ENCODE measurements around the gene THADA.
"Not testable (repeated sequence)": the region's sequence is repeated elsewhere in the genome, so short reads cannot be mapped to it uniquely, and the experiment has no call there.

THADA gene

DNA sequence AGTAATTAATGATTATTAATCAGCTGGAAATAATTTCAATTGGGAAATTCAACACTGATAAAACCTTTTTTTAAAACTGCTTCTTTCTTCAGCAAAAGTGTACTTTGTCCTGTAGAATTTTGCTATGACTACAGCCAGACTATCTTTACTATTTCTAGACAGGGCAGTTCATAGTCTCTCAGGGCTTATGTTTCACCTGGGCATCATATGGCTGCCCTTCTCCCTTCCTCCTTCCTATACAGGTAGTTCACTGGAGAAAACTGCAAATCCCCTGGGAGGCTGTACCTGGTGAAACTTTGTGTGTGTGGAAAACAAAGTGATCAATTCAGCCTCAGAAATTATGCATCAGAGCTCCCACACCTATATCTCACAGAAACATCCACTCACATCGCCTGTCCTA lies 38.6 kb downstream of the THADA start:
- Histone ChIP-seq H3K9me3 (ENCODE audit: control insufficient read depth, low read length) (no peaks in the 10 kb centered on the region), H3K27me3 (replicated peaks; ENCODE audit: control insufficient read depth, insufficient read depth, low read length) (no peaks in the 10 kb centered on the region), H3K4me1 (ENCODE audit: control insufficient read depth, insufficient read depth, low read length) (no peaks in the 10 kb centered on the region), H3K9ac (ENCODE audit: low read length) (no peak overlapping the region), H3K36me3 (ENCODE audit: control insufficient read depth, insufficient read depth, low read length, severe bottlenecking) (peaks cover 70% of the 10 kb centered on the region), H3K4me3 (ENCODE audit: low read length) (no peak overlapping the region)
- no peak for DNase-seq (ENCODE audit: low read depth)

DNA sequence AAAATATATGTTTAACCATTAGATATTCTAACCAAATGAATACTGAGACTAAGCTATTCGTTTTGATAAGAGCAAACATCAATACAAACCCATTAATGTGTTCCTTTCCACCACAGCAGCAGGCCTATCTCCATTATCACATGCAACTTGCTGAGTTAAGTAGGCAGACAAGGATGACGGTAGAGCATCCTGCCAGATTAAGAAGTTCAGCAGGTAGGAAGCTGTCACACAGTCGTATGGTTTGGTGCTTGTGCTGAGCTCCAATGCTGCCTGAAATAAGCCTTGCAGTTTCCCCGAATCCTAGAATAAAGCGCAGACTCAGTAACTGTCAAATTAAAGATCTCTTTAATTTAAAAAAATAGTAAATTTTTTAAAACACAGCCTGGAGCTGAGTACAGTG lies 39.6 kb downstream of the THADA start:
- no peaks in the 10 kb centered on the region for H3K9me3 ChIP-seq (ENCODE audit: control insufficient read depth, low read length)
- H3K27me3 ChIP-seq (replicated peaks; ENCODE audit: control insufficient read depth, insufficient read depth, low read length) = no peaks in the 10 kb centered on the region
- H3K4me1 ChIP-seq (ENCODE audit: control insufficient read depth, insufficient read depth, low read length) = no peaks in the 10 kb centered on the region
- DNase-seq (ENCODE audit: low read depth) = no peak
- H3K4me3 ChIP-seq (ENCODE audit: low read length) = no peak overlapping the region
- no peak overlapping the region for H3K9ac ChIP-seq (ENCODE audit: low read length)
- H3K36me3 ChIP-seq (ENCODE audit: control insufficient read depth, insufficient read depth, low read length, severe bottlenecking) = peaks cover 79% of the 10 kb centered on the region

DNA sequence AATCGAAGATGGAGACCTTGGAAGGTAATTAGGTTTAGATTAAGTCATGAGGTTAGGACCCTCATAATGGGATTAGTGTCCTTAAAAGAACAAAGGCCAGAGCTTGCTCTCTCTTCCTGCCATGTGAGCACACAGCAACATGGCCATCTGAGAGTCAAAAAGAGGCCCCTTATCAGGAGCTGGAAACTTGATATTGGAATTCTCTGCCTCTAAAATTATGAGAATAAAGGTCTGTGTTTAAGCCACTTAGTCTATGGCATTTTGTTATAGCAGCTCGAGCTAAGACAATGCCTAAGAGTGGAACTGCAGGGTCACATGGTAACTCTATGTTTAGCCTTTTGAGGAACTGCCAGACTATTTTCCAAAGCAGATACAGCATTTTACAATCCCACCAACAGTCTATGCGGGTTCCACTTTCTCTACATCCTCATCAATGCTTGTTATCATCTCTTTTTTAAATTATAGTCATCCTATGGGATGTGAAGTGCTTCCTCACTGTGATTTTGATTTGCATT lies 42.4 kb downstream of the THADA start:
- H3K4me3 ChIP-seq (ENCODE audit: low read length) = no peak overlapping the region
- no peaks in the 10 kb centered on the region for H3K9me3 ChIP-seq (ENCODE audit: control insufficient read depth, low read length)

DNA sequence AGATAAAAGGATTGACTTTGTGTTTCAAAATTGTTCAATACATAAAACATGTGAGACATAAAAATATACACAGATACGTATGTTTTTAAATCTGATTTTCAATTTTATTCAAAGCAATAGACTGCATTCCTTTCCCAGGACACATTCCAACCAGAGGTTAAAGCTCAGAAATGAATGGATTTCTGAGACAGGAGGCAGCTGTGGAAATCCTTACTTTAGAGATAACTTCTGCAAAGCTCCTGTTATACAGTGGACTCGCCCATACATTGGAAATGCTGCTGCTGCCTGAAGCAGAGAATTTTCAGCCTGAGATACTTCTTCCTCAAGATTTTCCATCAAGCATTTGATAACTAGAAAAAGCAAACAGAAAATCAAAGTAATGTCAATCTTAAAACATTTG lies 43.8 kb downstream of the THADA start:
- no peak for DNase-seq (ENCODE audit: low read depth)
- H3K4me3 ChIP-seq (ENCODE audit: low read length) = no peak overlapping the region
- no peaks in the 10 kb centered on the region for H3K9me3 ChIP-seq (ENCODE audit: control insufficient read depth, low read length)
- no peak overlapping the region for H3K9ac ChIP-seq (ENCODE audit: low read length)
- no peaks in the 10 kb centered on the region for H3K27me3 ChIP-seq (replicated peaks; ENCODE audit: control insufficient read depth, insufficient read depth, low read length)
- no peaks in the 10 kb centered on the region for H3K4me1 ChIP-seq (ENCODE audit: control insufficient read depth, insufficient read depth, low read length)
- H3K36me3 ChIP-seq (ENCODE audit: control insufficient read depth, insufficient read depth, low read length, severe bottlenecking) = peaks cover 73% of the 10 kb centered on the region

More for the DNA sequence above, 42.4 kb downstream of the THADA start:
- H3K27me3 ChIP-seq (replicated peaks; ENCODE audit: control insufficient read depth, insufficient read depth, low read length) = no peaks in the 10 kb centered on the region
- no peak for DNase-seq (ENCODE audit: low read depth)
- H3K36me3 ChIP-seq (ENCODE audit: control insufficient read depth, insufficient read depth, low read length, severe bottlenecking) = peaks cover 83% of the 10 kb centered on the region
- no peaks in the 10 kb centered on the region for H3K4me1 ChIP-seq (ENCODE audit: control insufficient read depth, insufficient read depth, low read length)
- H3K9ac ChIP-seq (ENCODE audit: low read length) = no peak overlapping the region

DNA sequence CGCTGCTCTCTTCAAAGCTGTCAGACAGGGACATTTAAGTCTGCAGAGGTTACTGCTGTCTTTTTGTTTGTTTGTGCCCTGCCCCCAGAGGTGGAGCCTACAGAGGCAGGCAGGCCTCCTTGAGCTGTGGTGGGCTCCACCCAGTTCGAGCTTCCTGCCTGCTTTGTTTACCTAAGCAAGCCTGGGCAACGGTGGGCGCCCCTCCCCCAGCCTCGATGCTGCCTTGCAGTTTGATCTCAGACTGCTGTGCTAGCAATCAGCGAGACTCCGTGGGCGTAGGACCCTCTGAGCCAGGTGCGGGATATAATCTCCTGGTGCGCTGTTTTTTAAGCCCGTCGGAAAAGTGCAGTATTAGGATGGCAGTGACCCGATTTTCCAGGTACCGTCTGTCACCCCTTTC lies 47.5 kb downstream of the THADA start:
- H3K9me3 ChIP-seq (ENCODE audit: control insufficient read depth, low read length); H3K4me3 ChIP-seq (ENCODE audit: low read length); DNase-seq (ENCODE audit: low read depth); H3K9ac ChIP-seq (ENCODE audit: low read length); H3K4me1 ChIP-seq (ENCODE audit: control insufficient read depth, insufficient read depth, low read length); H3K27me3 ChIP-seq (replicated peaks; ENCODE audit: control insufficient read depth, insufficient read depth, low read length): not testable (repeated sequence)
- H3K36me3 ChIP-seq (ENCODE audit: control insufficient read depth, insufficient read depth, low read length, severe bottlenecking) = peaks cover 40% of the 10 kb centered on the region

DNA sequence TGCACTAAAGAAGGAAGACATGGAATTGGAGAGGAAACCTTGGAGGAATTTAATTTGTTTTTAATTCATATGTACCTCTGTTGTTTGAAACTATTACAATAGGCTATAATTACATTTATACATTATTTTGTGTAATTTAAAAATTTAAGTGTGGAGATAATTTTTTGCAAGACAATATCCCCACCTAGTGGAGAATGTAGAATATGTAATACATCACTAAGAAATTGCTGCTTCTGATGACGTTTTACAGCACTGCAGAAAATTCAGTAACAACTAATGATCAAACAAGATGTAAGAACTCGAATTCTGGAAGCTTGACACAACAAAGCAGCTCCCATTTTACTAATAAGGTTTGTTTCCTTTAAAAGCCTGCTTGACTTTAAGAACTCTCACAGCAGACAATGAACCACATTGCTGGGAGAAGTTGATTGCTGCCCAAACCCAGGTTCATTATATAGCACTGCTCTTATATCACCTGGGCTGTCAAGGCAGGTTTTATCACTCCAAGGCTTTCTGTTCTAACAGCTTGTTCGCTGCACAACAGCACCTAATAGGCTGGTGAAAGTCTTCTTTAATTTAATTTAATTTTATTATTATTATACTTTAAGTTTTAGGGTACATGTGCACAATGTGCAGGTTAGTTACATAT lies 53.4 kb downstream of the THADA start:
- Histone ChIP-seq H3K9me3 (ENCODE audit: control insufficient read depth, low read length) (no peaks in the 10 kb centered on the region), H3K27me3 (replicated peaks; ENCODE audit: control insufficient read depth, insufficient read depth, low read length) (no peaks in the 10 kb centered on the region), H3K4me1 (ENCODE audit: control insufficient read depth, insufficient read depth, low read length) (peaks cover 40% of the 10 kb centered on the region), H3K4me3 (ENCODE audit: low read length) (no peak overlapping the region), H3K9ac (ENCODE audit: low read length) (peak overlapping the region; percentile 75), H3K36me3 (ENCODE audit: control insufficient read depth, insufficient read depth, low read length, severe bottlenecking) (peaks cover under 1% of the 10 kb centered on the region)
- peak; percentile 85 for DNase-seq (ENCODE audit: low read depth)

DNA sequence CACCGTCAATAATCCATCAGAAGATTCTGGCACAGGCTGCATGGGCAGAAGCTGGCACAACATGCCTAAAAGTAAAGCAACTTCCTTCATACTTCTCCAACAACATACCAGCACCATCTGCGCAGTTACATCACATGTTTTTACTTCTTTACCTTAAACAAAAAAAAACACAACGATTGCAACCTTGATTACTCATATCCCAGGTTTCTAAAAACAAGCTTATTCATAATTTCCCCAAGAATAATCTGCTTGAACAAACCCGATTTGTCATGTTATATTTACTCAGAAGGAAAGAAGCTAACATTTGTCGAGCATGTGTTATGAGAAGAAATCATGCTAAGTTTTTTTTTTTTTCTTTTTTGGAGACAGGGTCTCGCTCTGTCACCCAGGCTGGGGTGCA lies 54.7 kb downstream of the THADA start:
- DNase-seq (ENCODE audit: low read depth) = peak; percentile 17
- H3K27me3 ChIP-seq (replicated peaks; ENCODE audit: control insufficient read depth, insufficient read depth, low read length) = no peaks in the 10 kb centered on the region
- peaks cover 40% of the 10 kb centered on the region for H3K4me1 ChIP-seq (ENCODE audit: control insufficient read depth, insufficient read depth, low read length)
- H3K9me3 ChIP-seq (ENCODE audit: control insufficient read depth, low read length) = no peaks in the 10 kb centered on the region
- H3K9ac ChIP-seq (ENCODE audit: low read length) = peak overlapping the region; percentile 75
- H3K36me3 ChIP-seq (ENCODE audit: control insufficient read depth, insufficient read depth, low read length, severe bottlenecking) = peaks cover 6% of the 10 kb centered on the region
- no peak overlapping the region for H3K4me3 ChIP-seq (ENCODE audit: low read length)

DNA sequence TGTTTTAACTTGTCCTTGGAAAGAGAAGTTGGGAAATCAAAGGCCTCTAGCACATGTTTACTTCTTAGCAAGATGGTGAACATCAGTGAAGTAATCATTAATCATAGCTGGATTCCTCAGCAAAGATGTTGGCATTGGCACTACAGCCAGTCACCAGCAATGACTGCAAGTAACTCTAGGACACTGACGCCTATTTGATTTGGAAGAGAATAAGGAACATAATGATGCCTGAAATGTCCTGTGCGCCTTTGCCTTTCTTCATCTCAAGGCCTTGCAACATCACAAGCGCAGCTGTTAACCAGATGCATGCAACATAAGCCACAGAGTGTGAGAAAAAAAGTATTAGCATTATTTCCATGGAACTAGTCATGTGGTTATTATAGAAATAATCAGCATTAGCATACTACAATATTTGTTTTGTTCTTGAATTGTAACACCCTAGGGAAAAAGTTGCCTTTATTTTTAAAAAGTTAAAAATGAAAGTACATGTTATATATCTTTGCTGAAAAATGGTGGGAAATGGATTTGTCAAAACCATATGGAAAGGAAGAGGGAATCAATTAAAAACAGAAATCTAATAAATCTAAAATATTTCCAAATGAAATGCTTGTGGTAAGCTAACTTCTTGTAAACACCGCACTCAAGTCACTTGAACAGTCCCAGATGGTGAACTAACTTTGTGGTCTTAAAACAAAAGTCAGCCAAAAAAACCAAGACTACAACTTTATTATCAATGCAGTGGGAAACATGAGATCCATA lies 55.6 kb downstream of the THADA start:
- no peaks in the 10 kb centered on the region for H3K27me3 ChIP-seq (replicated peaks; ENCODE audit: control insufficient read depth, insufficient read depth, low read length)
- DNase-seq (ENCODE audit: low read depth) = peak; percentile 94
- peaks cover 40% of the 10 kb centered on the region for H3K4me1 ChIP-seq (ENCODE audit: control insufficient read depth, insufficient read depth, low read length)
- H3K9me3 ChIP-seq (ENCODE audit: control insufficient read depth, low read length) = no peaks in the 10 kb centered on the region
- peak overlapping the region; percentile 75 for H3K9ac ChIP-seq (ENCODE audit: low read length)
- peaks cover 6% of the 10 kb centered on the region for H3K36me3 ChIP-seq (ENCODE audit: control insufficient read depth, insufficient read depth, low read length, severe bottlenecking)
- peak overlapping the region; percentile 42 for H3K4me3 ChIP-seq (ENCODE audit: low read length)

DNA sequence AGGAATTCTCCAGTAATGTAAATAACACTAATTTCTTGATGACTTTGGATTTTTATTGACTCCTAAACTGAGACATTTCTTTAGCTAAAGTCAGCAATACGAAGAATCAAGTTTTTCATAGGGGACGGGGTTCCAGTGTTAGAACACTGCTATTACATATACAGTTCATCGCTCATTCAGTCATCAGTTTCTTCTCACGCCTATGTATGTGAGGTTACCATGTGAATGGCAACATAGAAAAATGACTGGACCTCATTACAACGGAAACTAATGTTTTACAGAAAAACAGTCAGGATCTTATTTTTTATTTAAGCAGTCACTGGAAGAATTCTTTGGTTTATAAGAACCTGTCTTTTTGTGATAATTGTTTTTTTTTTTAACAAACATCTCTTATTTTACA lies 56.4 kb downstream of the THADA start:
- Histone ChIP-seq H3K27me3 (replicated peaks; ENCODE audit: control insufficient read depth, insufficient read depth, low read length) (no peaks in the 10 kb centered on the region), H3K4me3 (ENCODE audit: low read length) (no peak overlapping the region), H3K4me1 (ENCODE audit: control insufficient read depth, insufficient read depth, low read length) (peaks cover 43% of the 10 kb centered on the region), H3K9me3 (ENCODE audit: control insufficient read depth, low read length) (no peaks in the 10 kb centered on the region), H3K9ac (ENCODE audit: low read length) (peak overlapping the region; percentile 43), H3K36me3 (ENCODE audit: control insufficient read depth, insufficient read depth, low read length, severe bottlenecking) (peaks cover 6% of the 10 kb centered on the region)
- DNase-seq (ENCODE audit: low read depth) = no peak

DNA sequence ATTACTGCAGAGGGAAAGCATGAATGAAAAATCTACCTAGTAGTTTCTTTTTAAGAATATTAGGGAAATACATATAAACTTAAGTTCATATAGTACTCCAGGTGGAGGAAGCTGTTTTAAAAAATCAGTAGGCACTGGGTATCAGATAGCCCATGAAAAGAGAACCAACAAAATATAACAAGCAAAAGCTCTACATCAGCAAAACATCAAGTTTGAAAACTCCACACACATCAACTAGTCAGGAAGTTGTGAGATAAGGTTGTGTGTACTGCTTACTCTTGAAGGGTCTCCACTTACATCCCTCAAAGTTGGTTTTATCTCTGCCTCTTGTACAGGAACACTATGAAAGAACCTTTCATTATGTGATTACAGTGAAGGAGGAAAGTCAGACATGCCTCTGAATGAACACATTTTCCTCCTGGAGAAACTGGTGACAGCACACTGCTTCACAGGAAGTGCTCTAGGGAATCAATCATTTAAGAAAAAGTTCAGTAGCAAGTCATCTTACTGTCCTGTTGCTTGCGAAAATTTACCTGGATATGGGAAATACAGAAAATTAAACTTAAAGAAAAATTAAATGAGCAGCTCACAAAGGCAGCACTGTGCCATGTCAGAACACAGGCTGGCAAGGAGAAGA lies 57.7 kb downstream of the THADA start:
- Histone ChIP-seq H3K27me3 (replicated peaks; ENCODE audit: control insufficient read depth, insufficient read depth, low read length) (no peaks in the 10 kb centered on the region), H3K36me3 (ENCODE audit: control insufficient read depth, insufficient read depth, low read length, severe bottlenecking) (peaks cover 6% of the 10 kb centered on the region), H3K4me3 (ENCODE audit: low read length) (no peak overlapping the region), H3K9ac (ENCODE audit: low read length) (peak overlapping the region; percentile 43), H3K4me1 (ENCODE audit: control insufficient read depth, insufficient read depth, low read length) (peaks cover 43% of the 10 kb centered on the region), H3K9me3 (ENCODE audit: control insufficient read depth, low read length) (no peaks in the 10 kb centered on the region)
- DNase-seq (ENCODE audit: low read depth) = no peak

DNA sequence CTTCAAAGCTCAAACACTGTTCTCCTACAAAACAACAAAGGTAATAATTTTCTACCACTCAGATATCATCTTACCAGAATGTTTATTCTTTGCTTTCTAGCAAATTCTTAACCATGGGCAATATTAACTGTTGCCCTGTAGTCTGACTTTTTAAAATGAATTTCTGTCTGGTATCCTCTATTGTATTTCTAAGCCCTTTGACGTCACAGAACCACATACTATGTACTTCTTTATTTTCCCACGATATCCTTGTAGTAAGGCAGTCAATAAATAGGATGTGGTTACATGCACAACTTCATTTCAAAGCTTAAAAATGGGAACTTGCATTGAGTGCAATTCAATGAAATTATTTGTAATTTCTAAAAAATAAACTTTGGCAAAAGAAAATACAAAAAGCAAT lies 58.7 kb downstream of the THADA start:
- peaks cover 43% of the 10 kb centered on the region for H3K4me1 ChIP-seq (ENCODE audit: control insufficient read depth, insufficient read depth, low read length)

More for the DNA sequence above, 58.7 kb downstream of the THADA start:
- Histone ChIP-seq H3K27me3 (replicated peaks; ENCODE audit: control insufficient read depth, insufficient read depth, low read length) (no peaks in the 10 kb centered on the region), H3K9ac (ENCODE audit: low read length) (no peak overlapping the region), H3K9me3 (ENCODE audit: control insufficient read depth, low read length) (no peaks in the 10 kb centered on the region), H3K36me3 (ENCODE audit: control insufficient read depth, insufficient read depth, low read length, severe bottlenecking) (peaks cover 6% of the 10 kb centered on the region), H3K4me3 (ENCODE audit: low read length) (no peak overlapping the region)
- peak; percentile 33 for DNase-seq (ENCODE audit: low read depth)
